ENCODE measurements around the gene CDH11. TPM values are rescaled to one million over a fixed set of nuclear protein-coding genes. Genes with fewer than 3 reads are reported as not detected.

Gene CDH11
- total RNA-seq, 1 experiment from 2014 or later = 0.64 TPM

DNA sequence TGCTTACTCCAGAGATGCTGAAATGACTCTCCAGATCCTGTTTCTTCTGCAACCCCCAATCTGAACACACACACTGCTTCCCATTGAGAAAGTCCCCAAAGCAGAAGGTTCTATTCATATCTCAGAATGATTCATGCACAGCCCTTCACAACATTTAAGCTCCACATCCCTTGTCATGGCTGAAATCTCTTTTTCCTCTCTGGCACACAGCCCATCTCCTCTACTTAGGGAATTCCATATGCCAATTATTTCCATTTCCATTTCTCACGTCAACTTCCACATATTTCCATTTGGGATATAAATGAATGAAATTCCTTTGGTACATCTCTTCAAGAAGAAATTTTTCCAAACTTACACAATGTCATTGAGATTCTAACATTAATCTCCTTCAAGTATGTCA, 119.6 kb downstream of the CDH11 start:
- CTCF ChIA-PET = no interaction called here
- no peak for ATAC-seq
- in situ Hi-C loops (cut with HindIII; ENCODE audit: low pct_unique_long_range_greater_than_20kb, low sequenced_read_pairs) = no loop called here

DNA sequence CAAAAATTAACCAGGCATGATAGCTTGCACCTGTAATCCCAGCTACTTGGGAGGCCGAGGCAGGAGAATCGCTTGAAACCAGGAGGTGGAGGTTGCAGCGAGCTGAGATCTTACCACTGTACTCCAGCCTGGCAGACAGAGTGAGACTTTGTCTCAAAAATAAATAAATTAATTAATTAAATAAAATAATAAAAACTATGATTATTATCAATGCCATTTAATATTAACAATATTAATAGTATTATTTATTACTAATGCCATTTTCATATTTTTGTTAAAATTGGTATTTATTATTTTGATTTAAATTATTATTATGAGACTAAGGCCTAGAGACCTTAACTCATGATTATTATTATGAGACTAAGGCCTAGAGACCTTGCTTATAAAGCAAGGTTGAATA, 121.2 kb downstream of the CDH11 start:
- H3K9me3 ChIP-seq (ENCODE audit: control insufficient read depth, insufficient read depth, low read depth, low read length) = no peaks in the 10 kb centered on the region
- in situ Hi-C loops (cut with HindIII; ENCODE audit: low pct_unique_long_range_greater_than_20kb, low sequenced_read_pairs) (no loop called here), intact Hi-C loops (cut with micrococcal nuclease; ENCODE audit: unreplicated experiment) (no loop called here)
- no peak for DNase-seq (ENCODE audit: low read depth, low spot score)
- ATAC-seq = no peak
- no peaks in the 10 kb centered on the region for H3K27me3 ChIP-seq (ENCODE audit: control insufficient read depth, insufficient read depth, low read length)
- H3K27ac ChIP-seq (ENCODE audit: low read length) = no peak overlapping the region
- POLR2A ChIA-PET = no interaction called here
- no peak for TF ChIP-seq TCF7L2 (IDR thresholded peaks at IDR 0.05; ENCODE audit: low read depth, low read length)
- TF ChIP-seq SIN3A (IDR thresholded peaks at IDR 0.05; ENCODE audit: borderline replicate concordance, insufficient read depth, low read depth, low read length) = no peak
- TF ChIP-seq, protein P1, sequence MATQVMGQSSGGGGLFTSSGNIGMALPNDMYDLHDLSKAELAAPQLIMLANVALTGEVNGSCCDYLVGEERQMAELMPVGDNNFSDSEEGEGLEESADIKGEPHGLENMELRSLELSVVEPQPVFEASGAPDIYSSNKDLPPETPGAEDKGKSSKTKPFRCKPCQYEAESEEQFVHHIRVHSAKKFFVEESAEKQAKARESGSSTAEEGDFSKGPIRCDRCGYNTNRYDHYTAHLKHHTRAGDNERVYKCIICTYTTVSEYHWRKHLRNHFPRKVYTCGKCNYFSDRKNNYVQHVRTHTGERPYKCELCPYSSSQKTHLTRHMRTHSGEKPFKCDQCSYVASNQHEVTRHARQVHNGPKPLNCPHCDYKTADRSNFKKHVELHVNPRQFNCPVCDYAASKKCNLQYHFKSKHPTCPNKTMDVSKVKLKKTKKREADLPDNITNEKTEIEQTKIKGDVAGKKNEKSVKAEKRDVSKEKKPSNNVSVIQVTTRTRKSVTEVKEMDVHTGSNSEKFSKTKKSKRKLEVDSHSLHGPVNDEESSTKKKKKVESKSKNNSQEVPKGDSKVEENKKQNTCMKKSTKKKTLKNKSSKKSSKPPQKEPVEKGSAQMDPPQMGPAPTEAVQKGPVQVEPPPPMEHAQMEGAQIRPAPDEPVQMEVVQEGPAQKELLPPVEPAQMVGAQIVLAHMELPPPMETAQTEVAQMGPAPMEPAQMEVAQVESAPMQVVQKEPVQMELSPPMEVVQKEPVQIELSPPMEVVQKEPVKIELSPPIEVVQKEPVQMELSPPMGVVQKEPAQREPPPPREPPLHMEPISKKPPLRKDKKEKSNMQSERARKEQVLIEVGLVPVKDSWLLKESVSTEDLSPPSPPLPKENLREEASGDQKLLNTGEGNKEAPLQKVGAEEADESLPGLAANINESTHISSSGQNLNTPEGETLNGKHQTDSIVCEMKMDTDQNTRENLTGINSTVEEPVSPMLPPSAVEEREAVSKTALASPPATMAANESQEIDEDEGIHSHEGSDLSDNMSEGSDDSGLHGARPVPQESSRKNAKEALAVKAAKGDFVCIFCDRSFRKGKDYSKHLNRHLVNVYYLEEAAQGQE (IDR thresholded peaks at IDR 0.05; ENCODE audit: insufficient read depth in 1 of 2, low read depth in 2 of 2, low read length in 1 of 2) = no peak
- no peak for TF ChIP-seq POLR2AphosphoS5 (IDR thresholded peaks at IDR 0.05; ENCODE audit: low read depth, low read length)
- TF ChIP-seq, protein P2, sequence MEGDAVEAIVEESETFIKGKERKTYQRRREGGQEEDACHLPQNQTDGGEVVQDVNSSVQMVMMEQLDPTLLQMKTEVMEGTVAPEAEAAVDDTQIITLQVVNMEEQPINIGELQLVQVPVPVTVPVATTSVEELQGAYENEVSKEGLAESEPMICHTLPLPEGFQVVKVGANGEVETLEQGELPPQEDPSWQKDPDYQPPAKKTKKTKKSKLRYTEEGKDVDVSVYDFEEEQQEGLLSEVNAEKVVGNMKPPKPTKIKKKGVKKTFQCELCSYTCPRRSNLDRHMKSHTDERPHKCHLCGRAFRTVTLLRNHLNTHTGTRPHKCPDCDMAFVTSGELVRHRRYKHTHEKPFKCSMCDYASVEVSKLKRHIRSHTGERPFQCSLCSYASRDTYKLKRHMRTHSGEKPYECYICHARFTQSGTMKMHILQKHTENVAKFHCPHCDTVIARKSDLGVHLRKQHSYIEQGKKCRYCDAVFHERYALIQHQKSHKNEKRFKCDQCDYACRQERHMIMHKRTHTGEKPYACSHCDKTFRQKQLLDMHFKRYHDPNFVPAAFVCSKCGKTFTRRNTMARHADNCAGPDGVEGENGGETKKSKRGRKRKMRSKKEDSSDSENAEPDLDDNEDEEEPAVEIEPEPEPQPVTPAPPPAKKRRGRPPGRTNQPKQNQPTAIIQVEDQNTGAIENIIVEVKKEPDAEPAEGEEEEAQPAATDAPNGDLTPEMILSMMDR (IDR thresholded peaks at IDR 0.05) = no peak
- no peak overlapping the region for H3K4me3 ChIP-seq (ENCODE audit: low read depth in 2 of 2, low read length in 2 of 2)
- no peaks in the 10 kb centered on the region for H3K4me1 ChIP-seq (ENCODE audit: control insufficient read depth, insufficient read depth, low read length)
- BruUV-seq (replicated peaks) = no TSS peak
- CTCF ChIA-PET = no interaction called here
- no peaks in the 10 kb centered on the region for H3K36me3 ChIP-seq (ENCODE audit: control insufficient read depth, insufficient read depth, low read length)

More for the DNA sequence above, 119.6 kb downstream of the CDH11 start:
- Histone ChIP-seq H3K4me1 (ENCODE audit: control insufficient read depth, insufficient read depth, low read length) (no peaks in the 10 kb centered on the region), H3K9me3 (ENCODE audit: control insufficient read depth, insufficient read depth, low read depth, low read length) (no peaks in the 10 kb centered on the region), H3K36me3 (ENCODE audit: control insufficient read depth, insufficient read depth, low read length) (no peaks in the 10 kb centered on the region), H3K27me3 (ENCODE audit: control insufficient read depth, insufficient read depth, low read length) (no peaks in the 10 kb centered on the region), H3K27ac (ENCODE audit: low read length) (no peak overlapping the region), H3K4me3 (ENCODE audit: low read depth in 2 of 2, low read length in 2 of 2) (no peak overlapping the region)
- intact Hi-C loops (cut with micrococcal nuclease; ENCODE audit: unreplicated experiment) = no loop called here
- POLR2A ChIA-PET = no interaction called here
- no peak for DNase-seq (ENCODE audit: low read depth, low spot score)
- no TSS peak for BruUV-seq (replicated peaks)
- TF ChIP-seq SIN3A (IDR thresholded peaks at IDR 0.05; ENCODE audit: borderline replicate concordance, insufficient read depth, low read depth, low read length) = no peak
- TF ChIP-seq TCF7L2 (IDR thresholded peaks at IDR 0.05; ENCODE audit: low read depth, low read length) = no peak
- TF ChIP-seq, protein P1 (IDR thresholded peaks at IDR 0.05; ENCODE audit: insufficient read depth in 1 of 2, low read depth in 2 of 2, low read length in 1 of 2) = no peak
- no peak for TF ChIP-seq POLR2AphosphoS5 (IDR thresholded peaks at IDR 0.05; ENCODE audit: low read depth, low read length)
- TF ChIP-seq, protein P2 (IDR thresholded peaks at IDR 0.05) = no peak
